ENCODE measurements around the gene ANKRD23.

ANKRD23 gene

GRCh38 chr2:96822786-96823185 is 21.0 kb downstream of the ANKRD23 start:
- no peak for TF ChIP-seq CREB1 (IDR thresholded peaks at IDR 0.05; ENCODE audit: low read depth)
- TF ChIP-seq CEBPB (IDR thresholded peaks at IDR 0.05) = no peak
- no peak for TF ChIP-seq EP300 (IDR thresholded peaks at IDR 0.05; ENCODE audit: borderline replicate concordance)
- TF ChIP-seq REST (IDR thresholded peaks at IDR 0.05; ENCODE audit: low read depth) = no peak
- no peak for TF ChIP-seq FOXM1 (IDR thresholded peaks at IDR 0.05; ENCODE audit: borderline replicate concordance, low read depth)
- TF ChIP-seq YY1 (IDR thresholded peaks at IDR 0.05; ENCODE audit: low read depth) = no peak
- TF ChIP-seq TCF12 (IDR thresholded peaks at IDR 0.05; ENCODE audit: low read depth) = no peak
- TF ChIP-seq TEAD4 (IDR thresholded peaks at IDR 0.05) = no peak
- TF ChIP-seq EGR1 (IDR thresholded peaks at IDR 0.05) = no peak
- TF ChIP-seq RAD21 (IDR thresholded peaks at IDR 0.05; ENCODE audit: low read depth) = no peak
- no peak for TF ChIP-seq ZBTB7A (IDR thresholded peaks at IDR 0.05; ENCODE audit: low read depth)

GRCh38 chr2:96821113-96821675 is 22.6 kb downstream of the ANKRD23 start:
- TF ChIP-seq FOXM1 (IDR thresholded peaks at IDR 0.05; ENCODE audit: borderline replicate concordance, low read depth) = no peak
- TF ChIP-seq ZBTB7A (IDR thresholded peaks at IDR 0.05; ENCODE audit: low read depth) = no peak
- no peak for TF ChIP-seq TCF12 (IDR thresholded peaks at IDR 0.05; ENCODE audit: low read depth)
- TF ChIP-seq CREB1 (IDR thresholded peaks at IDR 0.05; ENCODE audit: low read depth) = no peak
- TF ChIP-seq YY1 (IDR thresholded peaks at IDR 0.05; ENCODE audit: low read depth) = no peak
- no peak for TF ChIP-seq TEAD4 (IDR thresholded peaks at IDR 0.05)
- no peak for TF ChIP-seq RAD21 (IDR thresholded peaks at IDR 0.05; ENCODE audit: low read depth)

- no peak for TF ChIP-seq CREB1 (IDR thresholded peaks at IDR 0.05; ENCODE audit: low read depth)
- no peak for TF ChIP-seq TCF12 (IDR thresholded peaks at IDR 0.05; ENCODE audit: low read depth)
- no peak for TF ChIP-seq MAX (IDR thresholded peaks at IDR 0.05)
- TF ChIP-seq ZBTB7A (IDR thresholded peaks at IDR 0.05; ENCODE audit: low read depth) = no peak
- TF ChIP-seq TAF1 (IDR thresholded peaks at IDR 0.05; ENCODE audit: low read depth) = no peak
- no peak for TF ChIP-seq USF1 (IDR thresholded peaks at IDR 0.05)
- no peak for TF ChIP-seq CEBPB (IDR thresholded peaks at IDR 0.05)
- TF ChIP-seq REST (IDR thresholded peaks at IDR 0.05; ENCODE audit: low read depth) = no peak
- no peak for TF ChIP-seq FOXM1 (IDR thresholded peaks at IDR 0.05; ENCODE audit: borderline replicate concordance, low read depth)
- no peak for TF ChIP-seq TEAD4 (IDR thresholded peaks at IDR 0.05)
- no peak for TF ChIP-seq YY1 (IDR thresholded peaks at IDR 0.05; ENCODE audit: low read depth)
- no peak for TF ChIP-seq EP300 (IDR thresholded peaks at IDR 0.05; ENCODE audit: borderline replicate concordance)
- no peak for TF ChIP-seq NFIC (IDR thresholded peaks at IDR 0.05)
- no peak for TF ChIP-seq EGR1 (IDR thresholded peaks at IDR 0.05)
- TF ChIP-seq RAD21 (IDR thresholded peaks at IDR 0.05; ENCODE audit: low read depth) = no peak
Observed at GRCh38 chr2:96819876-96820511, 23.8 kb downstream of the ANKRD23 start.

GRCh38 chr2:96819128-96819875 is 24.5 kb downstream of the ANKRD23 start:
- no peak for TF ChIP-seq EGR1 (IDR thresholded peaks at IDR 0.05)
- no peak for TF ChIP-seq REST (IDR thresholded peaks at IDR 0.05; ENCODE audit: low read depth)
- TF ChIP-seq NFIC (IDR thresholded peaks at IDR 0.05) = no peak
- TF ChIP-seq ZBTB7A (IDR thresholded peaks at IDR 0.05; ENCODE audit: low read depth) = no peak
- TF ChIP-seq TEAD4 (IDR thresholded peaks at IDR 0.05) = no peak
- no peak for TF ChIP-seq MAX (IDR thresholded peaks at IDR 0.05)
- TF ChIP-seq CREB1 (IDR thresholded peaks at IDR 0.05; ENCODE audit: low read depth) = no peak
- no peak for TF ChIP-seq TAF1 (IDR thresholded peaks at IDR 0.05; ENCODE audit: low read depth)
- no peak for TF ChIP-seq CEBPB (IDR thresholded peaks at IDR 0.05)
- no peak for TF ChIP-seq EP300 (IDR thresholded peaks at IDR 0.05; ENCODE audit: borderline replicate concordance)
- TF ChIP-seq YY1 (IDR thresholded peaks at IDR 0.05; ENCODE audit: low read depth) = no peak
- no peak for TF ChIP-seq FOXM1 (IDR thresholded peaks at IDR 0.05; ENCODE audit: borderline replicate concordance, low read depth)
- no peak for TF ChIP-seq USF1 (IDR thresholded peaks at IDR 0.05)
